Mesothelial cell of epicardium (in vitro differentiated cells): ENCODE results near the gene SH3YL1. TPM values are rescaled to one million over a fixed set of nuclear protein-coding genes. Genes with fewer than 3 reads are reported as not detected.

Source experiments
- DNase-seq, 2 experiments: peaks; one replicate each; pipeline ENCODE4 v3.0.0; 2021; ENCODE audit warnings: low spot score in 2 of 2; ENCODE audit not compliant: unreplicated experiment in 2 of 2
- H3K27ac Mint-ChIP-seq: 2 replicates; pipeline ENCODE4 v1.8.0; 2021; ENCODE audit warnings: mixed read lengths
- H3K27me3 Mint-ChIP-seq: 2 replicates; pipeline ENCODE4 v1.8.0; 2021; ENCODE audit warnings: low read depth, mixed read lengths
- H3K36me3 Mint-ChIP-seq: 2 replicates; pipeline ENCODE4 v1.8.0; 2021; ENCODE audit warnings: mixed read lengths
- H3K4me1 Mint-ChIP-seq: 2 replicates; pipeline ENCODE4 v1.8.0; 2021; ENCODE audit warnings: mixed read lengths
- H3K4me3 Mint-ChIP-seq: 2 replicates; pipeline ENCODE4 v1.8.0; 2021; ENCODE audit warnings: mild to moderate bottlenecking, moderate library complexity, mixed read lengths
- H3K9me3 Mint-ChIP-seq: 2 replicates; pipeline ENCODE4 v1.8.0; 2021; ENCODE audit warnings: mixed read lengths
- total RNA-seq: library from RNA; stranded (reverse); gene quantifications from 3 replicates; pipeline ENCODE4 v1.2.1, GENCODE V29; 2021
- TF ChIP-seq, protein P1 (sequence below): fragments of 200-600 bp; sonication (generic); IDR thresholded peaks from one replicate; pipeline ENCODE4 v1.5.0; 2021; ENCODE audit warnings: antibody characterized with exemption; ENCODE audit not compliant: unreplicated experiment

The SH3YL1 gene
- total RNA-seq, 1 donor from 2014 or later, result 85.8 TPM

DNA sequence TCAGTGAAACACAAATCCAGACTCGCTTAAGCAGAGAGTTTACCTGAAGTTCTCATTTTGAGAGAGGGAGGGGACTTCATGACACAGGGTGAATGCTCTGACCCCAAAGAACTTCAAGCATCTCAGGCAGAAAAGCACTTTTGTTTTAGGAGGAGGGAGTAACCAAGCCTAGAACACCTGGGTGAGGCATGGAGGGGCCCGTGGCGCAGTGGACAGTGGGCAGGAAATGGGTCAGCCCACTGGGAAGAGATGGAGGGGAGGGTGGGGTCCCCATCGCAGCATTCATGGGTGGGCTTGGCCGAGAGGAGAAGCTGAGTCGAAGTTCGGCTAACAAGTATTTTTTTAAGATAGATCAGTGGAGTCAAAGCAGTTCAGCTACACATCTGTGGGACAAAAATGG is 67.9 kb downstream of the SH3YL1 start:
- no peaks in the 10 kb centered on the region for H3K4me1 Mint-ChIP-seq
- H3K27ac Mint-ChIP-seq, result no peak overlapping the region
- H3K27me3 Mint-ChIP-seq, result no peaks in the 10 kb centered on the region
- no peaks in the 10 kb centered on the region for H3K36me3 Mint-ChIP-seq
- no peak overlapping the region for H3K4me3 Mint-ChIP-seq
- TF ChIP-seq, protein P1, sequence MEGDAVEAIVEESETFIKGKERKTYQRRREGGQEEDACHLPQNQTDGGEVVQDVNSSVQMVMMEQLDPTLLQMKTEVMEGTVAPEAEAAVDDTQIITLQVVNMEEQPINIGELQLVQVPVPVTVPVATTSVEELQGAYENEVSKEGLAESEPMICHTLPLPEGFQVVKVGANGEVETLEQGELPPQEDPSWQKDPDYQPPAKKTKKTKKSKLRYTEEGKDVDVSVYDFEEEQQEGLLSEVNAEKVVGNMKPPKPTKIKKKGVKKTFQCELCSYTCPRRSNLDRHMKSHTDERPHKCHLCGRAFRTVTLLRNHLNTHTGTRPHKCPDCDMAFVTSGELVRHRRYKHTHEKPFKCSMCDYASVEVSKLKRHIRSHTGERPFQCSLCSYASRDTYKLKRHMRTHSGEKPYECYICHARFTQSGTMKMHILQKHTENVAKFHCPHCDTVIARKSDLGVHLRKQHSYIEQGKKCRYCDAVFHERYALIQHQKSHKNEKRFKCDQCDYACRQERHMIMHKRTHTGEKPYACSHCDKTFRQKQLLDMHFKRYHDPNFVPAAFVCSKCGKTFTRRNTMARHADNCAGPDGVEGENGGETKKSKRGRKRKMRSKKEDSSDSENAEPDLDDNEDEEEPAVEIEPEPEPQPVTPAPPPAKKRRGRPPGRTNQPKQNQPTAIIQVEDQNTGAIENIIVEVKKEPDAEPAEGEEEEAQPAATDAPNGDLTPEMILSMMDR, result no peak
- no peak for DNase-seq
- no peaks in the 10 kb centered on the region for H3K9me3 Mint-ChIP-seq

DNA sequence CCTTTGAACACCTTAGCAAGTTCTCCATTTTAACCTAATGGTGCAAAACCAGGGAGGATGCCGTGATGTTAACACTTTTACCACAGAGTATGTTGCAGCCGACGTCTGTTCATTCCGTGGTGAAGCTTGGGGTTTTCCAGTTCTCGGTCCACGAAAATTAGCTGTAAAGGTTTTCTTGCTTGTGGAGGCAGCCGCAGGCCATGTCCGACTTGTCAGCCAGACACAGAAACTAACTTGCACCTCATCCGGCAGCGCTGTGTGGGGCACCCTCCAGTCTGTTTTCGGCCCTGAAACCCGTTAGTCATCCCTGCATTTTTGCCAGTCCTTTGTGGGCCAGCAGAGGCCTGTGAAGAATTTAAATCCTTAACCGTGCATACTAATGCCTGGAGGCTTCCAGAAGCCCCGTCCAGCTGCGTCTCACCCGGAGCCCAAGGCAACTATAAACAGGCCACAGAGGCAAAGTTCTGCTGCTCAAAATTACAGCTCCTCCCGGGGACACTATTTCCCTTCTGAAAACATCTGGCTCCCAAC is 70.6 kb downstream of the SH3YL1 start:
- TF ChIP-seq, protein P1, result no peak
- no peak for DNase-seq
- Mint-ChIP-seq H3K9me3 (peaks cover 12% of the 10 kb centered on the region), H3K36me3 (no peaks in the 10 kb centered on the region), H3K27ac (no peak overlapping the region), H3K4me3 (no peak overlapping the region), H3K4me1 (no peaks in the 10 kb centered on the region), H3K27me3 (no peaks in the 10 kb centered on the region)

DNA sequence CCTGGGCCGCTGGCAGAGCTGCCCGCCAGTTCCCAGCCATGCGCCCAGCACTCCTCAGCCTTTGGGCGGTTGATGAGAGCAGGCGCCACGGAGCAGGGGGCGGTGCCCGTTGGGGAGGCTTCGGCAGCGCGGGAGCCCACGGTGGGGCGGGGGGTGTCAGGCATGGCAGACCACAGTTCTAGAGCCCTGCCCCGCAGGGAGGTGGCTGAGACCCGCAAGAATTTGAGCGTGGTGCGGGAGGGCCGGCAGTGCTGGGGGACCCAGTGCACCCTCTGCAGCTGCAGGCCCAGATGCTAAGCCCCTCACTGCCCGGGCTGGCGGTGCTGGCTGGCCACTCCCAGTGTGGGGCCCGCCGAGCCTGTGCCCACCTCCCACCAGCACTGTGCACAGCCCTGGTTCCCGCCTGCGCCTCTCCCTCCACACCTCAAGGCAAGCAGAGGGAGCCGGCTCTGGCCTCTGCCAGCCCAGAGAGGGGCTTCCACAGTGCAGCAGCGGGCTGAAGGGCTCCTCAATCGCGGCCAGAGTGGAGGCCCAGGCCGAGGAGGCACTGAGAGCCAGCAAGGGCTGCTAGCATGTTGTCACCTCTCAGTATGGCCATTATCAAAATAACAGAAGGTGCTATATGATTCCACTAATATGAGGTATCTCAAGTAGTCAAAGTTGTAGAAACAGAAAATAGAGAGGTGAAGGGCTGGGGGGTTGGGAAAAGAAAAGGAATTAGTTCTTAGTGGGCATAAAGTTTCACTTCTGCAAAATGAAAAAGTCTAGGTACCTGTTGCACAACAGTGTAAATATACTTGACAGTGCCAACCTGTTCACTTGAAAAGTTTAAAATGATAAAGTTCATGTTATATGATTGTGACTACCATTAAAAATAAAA is 72.3 kb downstream of the SH3YL1 start:
- no peak overlapping the region for H3K4me3 Mint-ChIP-seq
- no peak for DNase-seq
- TF ChIP-seq, protein P1, result no peak
- H3K27me3 Mint-ChIP-seq, result no peaks in the 10 kb centered on the region
- H3K36me3 Mint-ChIP-seq, result no peaks in the 10 kb centered on the region
- H3K9me3 Mint-ChIP-seq, result peaks cover 24% of the 10 kb centered on the region
- no peak overlapping the region for H3K27ac Mint-ChIP-seq
- H3K4me1 Mint-ChIP-seq, result no peaks in the 10 kb centered on the region

DNA sequence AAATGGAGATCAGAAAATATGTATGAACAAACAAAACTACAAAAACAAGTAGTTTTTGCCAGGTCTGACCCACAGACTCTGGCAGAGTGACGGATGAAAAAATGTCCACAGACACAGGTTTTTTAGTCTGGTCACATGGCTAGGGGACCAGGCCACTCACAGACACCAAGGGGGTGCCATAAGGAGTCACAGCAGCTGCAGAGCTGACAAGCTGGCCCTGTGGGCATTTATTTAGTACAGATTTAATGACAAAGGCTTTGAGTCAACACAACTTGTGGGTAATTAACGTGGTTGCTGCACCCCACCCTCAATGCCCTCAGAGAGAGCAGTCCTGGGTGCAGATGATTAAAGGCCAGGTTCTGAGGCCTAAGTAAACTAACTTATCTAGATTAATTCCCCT is 76.0 kb downstream of the SH3YL1 start:
- Mint-ChIP-seq H3K27me3 (no peaks in the 10 kb centered on the region), H3K4me3 (no peak overlapping the region), H3K27ac (no peak overlapping the region), H3K9me3 (peaks cover 56% of the 10 kb centered on the region), H3K36me3 (no peaks in the 10 kb centered on the region), H3K4me1 (no peaks in the 10 kb centered on the region)
- no peak for DNase-seq
- TF ChIP-seq, protein P1, result no peak

DNA sequence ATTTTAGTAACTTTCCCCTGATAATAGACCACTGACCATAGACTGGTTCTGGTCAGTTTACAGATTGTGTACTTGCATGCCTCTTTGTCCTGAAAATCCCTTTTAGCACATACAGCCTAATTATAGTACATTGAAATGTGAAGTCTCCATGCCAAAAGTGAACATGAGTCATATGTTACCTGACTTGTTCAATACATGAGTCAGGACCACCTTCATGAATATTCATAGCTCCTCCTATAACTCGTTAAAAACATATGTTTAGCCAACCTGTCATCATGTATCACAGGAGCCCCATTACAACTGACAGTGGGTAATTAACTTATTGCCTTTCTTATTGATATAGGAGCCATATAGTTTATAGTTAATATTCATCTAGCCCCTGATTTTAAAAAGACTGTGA is 78.6 kb downstream of the SH3YL1 start:
- TF ChIP-seq, protein P1, result no peak
- Mint-ChIP-seq H3K4me3 (no peak overlapping the region), H3K27me3 (no peaks in the 10 kb centered on the region), H3K27ac (no peak overlapping the region), H3K9me3 (peaks cover 63% of the 10 kb centered on the region), H3K36me3 (no peaks in the 10 kb centered on the region), H3K4me1 (no peaks in the 10 kb centered on the region)
- DNase-seq, result no peak
